K562 (cell line): ENCODE results near the gene TLCD1. TPM values are rescaled to one million over a fixed set of nuclear protein-coding genes. Genes with fewer than 3 reads are reported as not detected.
A peak's percentile ranks its signal among the peaks of the same experiment; 100 is the strongest.

Experiments used
- E2F3 ChIP-seq: fragments of 250-450 bp; sonication (Bioruptor Pico); IDR thresholded peaks from 2 replicates; pipeline ENCODE4 v1.4.0; 2020; ENCODE audit warnings: mild to moderate bottlenecking
- FOXM1 ChIP-seq, 2 experiments: fragments of 450-650 bp in 1 of 2; sonication (generic) in 1 of 2; formaldehyde crosslinking in 1 of 2; IDR thresholded peaks; 2 replicates each; pipeline versions ENCODE4 v1.6.1 to v1.9.0; 2017 to 2022; ENCODE audit warnings: low read depth in 2 of 2, mild to moderate bottlenecking in 2 of 2, missing genetic modification reagents in 1 of 2, moderate library complexity in 1 of 2
- GTF3C2 ChIP-seq: IDR thresholded peaks from 3 replicates; pipeline ENCODE4 v1.6.1; 2011; ENCODE audit warnings: borderline replicate concordance, mild to moderate bottlenecking, moderate library complexity; ENCODE audit not compliant: insufficient read length; ENCODE audit errors: extremely low read depth
- HCFC1 ChIP-seq: IDR thresholded peaks from 2 replicates; pipeline ENCODE4 v1.6.1; 2012; ENCODE audit warnings: low read depth, low read length, improper control_type of control experiment
- HSF4 ChIP-seq: fragments of 250-450 bp; sonication (Bioruptor Pico); IDR thresholded peaks from 2 replicates; pipeline ENCODE4 v2.1.2; 2022; ENCODE audit warnings: mild to moderate bottlenecking, moderate library complexity, borderline replicate concordance
- LARP7 ChIP-seq: fragments of 450-650 bp; IDR thresholded peaks from 2 replicates; pipeline ENCODE4 v1.6.1; 2016
- MIER1 ChIP-seq: fragments of 450-650 bp; IDR thresholded peaks from 2 replicates; pipeline ENCODE4 v1.6.1; 2016; ENCODE audit warnings: antibody characterized with exemption, mild to moderate bottlenecking, low read depth
- SUPT5H ChIP-seq: fragments of 450-650 bp; IDR thresholded peaks from 2 replicates; pipeline ENCODE4 v1.6.1; 2016
- ZNF408 ChIP-seq: fragments of 250-450 bp; sonication (Bioruptor Pico); IDR thresholded peaks from 2 replicates; pipeline ENCODE4 v1.4.0; 2020; ENCODE audit warnings: low read depth, mild to moderate bottlenecking, moderate library complexity
- polyA plus RNA-seq, 8 experiments: library from polyadenylated mRNA; depleted of rRNA in 4 of 8; stranded (reverse) in 5 of 8; unstranded in 3 of 8; fragments of >200 nt; fragmentation: Nextera tagmentation in 2 of 8; fragmentation: Illumina TruSeq in 1 of 8; extraction: Ambion mirVana in 2 of 8; extraction: Trizol in 1 of 8; gene quantifications; 2 replicates each; pipeline versions ENCODE4 v1.2.1 to v1.2.3, GENCODE V29; 2011 to 2014; ENCODE audit warnings: inconsistent platforms in 1 of 8, missing spikeins in 1 of 8
- total RNA-seq, 7 experiments: library from RNA; depleted of rRNA in 6 of 7; stranded (reverse); fragments of >200 nt in 6 of 7; fragmentation: Illumina TruSeq in 2 of 7; extraction: Trizol in 2 of 7; gene quantifications; 2 replicates each; pipeline versions ENCODE4 v1.2.1 to v1.2.3, GENCODE V29; 2011 to 2021; ENCODE audit warnings: low replicate concordance in 1 of 7
- TF ChIP-seq, protein P1 (sequence below): sonication (generic); formaldehyde crosslinking; IDR thresholded peaks from 2 replicates; pipeline ENCODE4 v1.8.0; 2023; ENCODE audit warnings: missing genetic modification reagents, mild to moderate bottlenecking, borderline replicate concordance
- TF ChIP-seq, protein P2 (sequence below), 2 experiments: fragments of 450-650 bp in 1 of 2; sonication (generic) in 1 of 2; formaldehyde crosslinking in 1 of 2; IDR thresholded peaks in 1 of 2; conservative IDR thresholded peaks in 1 of 2; 2 replicates each; pipeline versions ENCODE4 v1.6.1 to v1.8.1; 2016 to 2023; ENCODE audit warnings: mild to moderate bottlenecking in 2 of 2, moderate library complexity in 2 of 2, inconsistent platforms in 1 of 2, missing genetic modification reagents in 1 of 2
- TF ChIP-seq, protein P3 (sequence below): fragments of 250-450 bp; sonication (Bioruptor Pico); IDR thresholded peaks from 2 replicates; pipeline ENCODE4 v1.5.0; 2021; ENCODE audit warnings: mild to moderate bottlenecking, moderate library complexity

Gene TLCD1
- total and polyA plus RNA-seq, 9 of the 15 experiments (the other 6 are each of a cell fraction or from before 2014, with no cell fraction given) = 6.8 to 37.7 (median 21.7) TPM

- TF ChIP-seq, protein P1, sequence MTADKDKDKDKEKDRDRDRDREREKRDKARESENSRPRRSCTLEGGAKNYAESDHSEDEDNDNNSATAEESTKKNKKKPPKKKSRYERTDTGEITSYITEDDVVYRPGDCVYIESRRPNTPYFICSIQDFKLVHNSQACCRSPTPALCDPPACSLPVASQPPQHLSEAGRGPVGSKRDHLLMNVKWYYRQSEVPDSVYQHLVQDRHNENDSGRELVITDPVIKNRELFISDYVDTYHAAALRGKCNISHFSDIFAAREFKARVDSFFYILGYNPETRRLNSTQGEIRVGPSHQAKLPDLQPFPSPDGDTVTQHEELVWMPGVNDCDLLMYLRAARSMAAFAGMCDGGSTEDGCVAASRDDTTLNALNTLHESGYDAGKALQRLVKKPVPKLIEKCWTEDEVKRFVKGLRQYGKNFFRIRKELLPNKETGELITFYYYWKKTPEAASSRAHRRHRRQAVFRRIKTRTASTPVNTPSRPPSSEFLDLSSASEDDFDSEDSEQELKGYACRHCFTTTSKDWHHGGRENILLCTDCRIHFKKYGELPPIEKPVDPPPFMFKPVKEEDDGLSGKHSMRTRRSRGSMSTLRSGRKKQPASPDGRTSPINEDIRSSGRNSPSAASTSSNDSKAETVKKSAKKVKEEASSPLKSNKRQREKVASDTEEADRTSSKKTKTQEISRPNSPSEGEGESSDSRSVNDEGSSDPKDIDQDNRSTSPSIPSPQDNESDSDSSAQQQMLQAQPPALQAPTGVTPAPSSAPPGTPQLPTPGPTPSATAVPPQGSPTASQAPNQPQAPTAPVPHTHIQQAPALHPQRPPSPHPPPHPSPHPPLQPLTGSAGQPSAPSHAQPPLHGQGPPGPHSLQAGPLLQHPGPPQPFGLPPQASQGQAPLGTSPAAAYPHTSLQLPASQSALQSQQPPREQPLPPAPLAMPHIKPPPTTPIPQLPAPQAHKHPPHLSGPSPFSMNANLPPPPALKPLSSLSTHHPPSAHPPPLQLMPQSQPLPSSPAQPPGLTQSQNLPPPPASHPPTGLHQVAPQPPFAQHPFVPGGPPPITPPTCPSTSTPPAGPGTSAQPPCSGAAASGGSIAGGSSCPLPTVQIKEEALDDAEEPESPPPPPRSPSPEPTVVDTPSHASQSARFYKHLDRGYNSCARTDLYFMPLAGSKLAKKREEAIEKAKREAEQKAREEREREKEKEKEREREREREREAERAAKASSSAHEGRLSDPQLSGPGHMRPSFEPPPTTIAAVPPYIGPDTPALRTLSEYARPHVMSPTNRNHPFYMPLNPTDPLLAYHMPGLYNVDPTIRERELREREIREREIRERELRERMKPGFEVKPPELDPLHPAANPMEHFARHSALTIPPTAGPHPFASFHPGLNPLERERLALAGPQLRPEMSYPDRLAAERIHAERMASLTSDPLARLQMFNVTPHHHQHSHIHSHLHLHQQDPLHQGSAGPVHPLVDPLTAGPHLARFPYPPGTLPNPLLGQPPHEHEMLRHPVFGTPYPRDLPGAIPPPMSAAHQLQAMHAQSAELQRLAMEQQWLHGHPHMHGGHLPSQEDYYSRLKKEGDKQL (CRISPR knock-in tag) = no peak
- no peak for TF ChIP-seq FOXM1 (IDR thresholded peaks at IDR 0.05; ENCODE audit: low read depth)
- TF ChIP-seq FOXM1 (CRISPR knock-in tag; IDR thresholded peaks at IDR 0.05; ENCODE audit: low read depth) = no peak
- no peak for TF ChIP-seq HSF4 (CRISPR knock-in tag)
- TF ChIP-seq SUPT5H = peak; percentile 61
- TF ChIP-seq MIER1 = no peak
- TF ChIP-seq ZNF408 (CRISPR knock-in tag) = no peak
- no peak for TF ChIP-seq GTF3C2
- TF ChIP-seq, protein P2, sequence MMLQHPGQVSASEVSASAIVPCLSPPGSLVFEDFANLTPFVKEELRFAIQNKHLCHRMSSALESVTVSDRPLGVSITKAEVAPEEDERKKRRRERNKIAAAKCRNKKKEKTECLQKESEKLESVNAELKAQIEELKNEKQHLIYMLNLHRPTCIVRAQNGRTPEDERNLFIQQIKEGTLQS (IDR thresholded peaks at IDR 0.05) = peak; percentile 83
- TF ChIP-seq, protein P2 (CRISPR knock-in tag; conservative IDR thresholded peaks at IDR 0.05) = no peak; the same call in 1 of the 2 replicates
- TF ChIP-seq LARP7 = no peak
- TF ChIP-seq E2F3 (CRISPR knock-in tag) = no peak
- TF ChIP-seq HCFC1 = no peak; the same call in 1 of the 2 replicates
- TF ChIP-seq, protein P3, sequence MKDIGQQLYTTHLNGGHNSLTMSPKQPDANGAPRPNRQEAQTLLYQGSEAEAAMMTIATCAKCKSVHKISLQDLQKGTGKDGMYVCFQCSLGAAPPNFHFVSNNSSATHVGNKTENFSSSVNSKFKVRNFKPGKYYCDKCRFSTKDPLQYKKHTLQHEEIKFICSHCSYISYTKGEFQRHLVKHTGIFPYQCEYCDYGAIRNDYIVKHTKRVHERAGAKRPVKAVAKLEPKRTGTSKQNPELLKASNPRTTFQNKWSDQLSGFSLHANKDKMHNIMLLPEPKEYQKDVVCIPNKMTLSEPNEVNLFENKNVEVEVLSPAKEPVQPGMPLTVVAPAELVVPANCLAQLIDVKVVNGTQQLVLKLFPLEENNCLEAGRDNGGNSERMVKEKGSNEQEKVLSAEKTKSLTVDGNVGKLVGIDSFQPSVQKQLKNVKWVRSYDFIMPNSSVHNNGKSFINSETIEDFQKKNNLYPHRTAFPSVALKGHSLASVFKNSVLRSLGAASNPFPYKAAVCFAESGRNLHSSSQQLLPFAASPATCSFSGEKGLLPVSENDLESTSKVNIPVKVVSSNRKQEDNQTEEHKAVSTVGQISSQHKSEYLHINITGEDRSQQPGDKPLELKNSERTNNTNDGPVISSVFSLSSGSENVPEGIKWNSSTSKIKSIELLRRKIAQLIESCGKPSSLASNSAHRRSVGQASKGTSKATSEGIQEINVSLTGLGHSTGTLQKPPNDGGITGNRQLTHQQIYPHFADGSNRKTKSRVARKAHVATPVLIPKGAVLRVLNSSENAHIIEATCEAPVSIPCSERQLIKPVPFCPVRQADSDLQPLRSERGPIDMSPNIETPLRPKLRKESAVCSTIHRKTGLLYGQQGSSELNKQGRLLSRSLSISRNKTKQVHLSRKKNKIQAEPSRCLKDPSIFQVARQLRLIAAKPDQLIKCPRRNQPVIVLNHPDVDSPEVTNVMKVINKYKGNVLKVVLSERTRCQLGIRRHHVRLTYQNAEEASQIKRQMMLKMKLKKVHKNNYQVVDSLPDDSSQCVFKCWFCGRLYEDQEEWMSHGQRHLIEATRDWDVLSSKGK (CRISPR knock-in tag) = no peak
Measured at GRCh38 chr17:28744104-28744971, 18.3 kb upstream of the TLCD1 start (continued).
